Measurements from ENCODE around the gene TFF3.

TFF3 gene

DNA sequence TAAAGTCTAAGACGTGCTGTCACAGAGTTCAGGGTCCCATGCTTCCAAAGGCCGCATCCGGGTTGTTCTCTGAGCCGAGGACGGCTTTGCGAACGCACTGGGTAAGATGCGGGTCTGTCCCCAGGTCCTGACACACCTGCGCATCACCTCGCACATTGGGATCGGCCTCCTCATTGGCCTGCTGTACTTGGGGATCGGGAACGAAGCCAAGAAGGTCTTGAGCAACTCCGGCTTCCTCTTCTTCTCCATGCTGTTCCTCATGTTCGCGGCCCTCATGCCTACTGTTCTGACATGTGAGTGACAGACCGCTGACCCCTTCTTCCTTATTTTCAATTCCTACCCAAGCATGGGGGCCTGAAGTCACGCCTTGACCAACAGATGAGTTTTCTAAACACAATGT lies 25.3 kb downstream of the TFF3 start:
- DNase-seq (ENCODE audit: low spot score) = no peak

DNA sequence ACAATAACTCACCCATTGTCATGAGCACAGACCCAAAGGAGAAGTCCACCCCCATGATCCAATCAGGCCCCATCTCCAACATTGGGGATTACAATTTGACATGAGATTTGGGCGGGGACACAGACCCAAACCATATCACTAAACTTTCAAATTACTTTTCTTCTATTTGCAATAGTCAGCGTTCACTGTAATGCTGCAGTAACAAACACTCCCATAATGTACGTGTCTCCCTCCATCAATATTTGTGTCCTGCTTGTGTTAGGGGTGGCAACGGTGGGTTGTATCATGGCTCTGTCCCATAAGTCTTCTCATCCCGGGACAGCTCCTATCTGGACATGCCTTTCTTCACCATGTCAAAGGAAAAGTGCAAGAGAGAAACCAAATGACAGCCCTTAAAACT lies 26.2 kb downstream of the TFF3 start:
- no peak for DNase-seq (ENCODE audit: low spot score)

DNA sequence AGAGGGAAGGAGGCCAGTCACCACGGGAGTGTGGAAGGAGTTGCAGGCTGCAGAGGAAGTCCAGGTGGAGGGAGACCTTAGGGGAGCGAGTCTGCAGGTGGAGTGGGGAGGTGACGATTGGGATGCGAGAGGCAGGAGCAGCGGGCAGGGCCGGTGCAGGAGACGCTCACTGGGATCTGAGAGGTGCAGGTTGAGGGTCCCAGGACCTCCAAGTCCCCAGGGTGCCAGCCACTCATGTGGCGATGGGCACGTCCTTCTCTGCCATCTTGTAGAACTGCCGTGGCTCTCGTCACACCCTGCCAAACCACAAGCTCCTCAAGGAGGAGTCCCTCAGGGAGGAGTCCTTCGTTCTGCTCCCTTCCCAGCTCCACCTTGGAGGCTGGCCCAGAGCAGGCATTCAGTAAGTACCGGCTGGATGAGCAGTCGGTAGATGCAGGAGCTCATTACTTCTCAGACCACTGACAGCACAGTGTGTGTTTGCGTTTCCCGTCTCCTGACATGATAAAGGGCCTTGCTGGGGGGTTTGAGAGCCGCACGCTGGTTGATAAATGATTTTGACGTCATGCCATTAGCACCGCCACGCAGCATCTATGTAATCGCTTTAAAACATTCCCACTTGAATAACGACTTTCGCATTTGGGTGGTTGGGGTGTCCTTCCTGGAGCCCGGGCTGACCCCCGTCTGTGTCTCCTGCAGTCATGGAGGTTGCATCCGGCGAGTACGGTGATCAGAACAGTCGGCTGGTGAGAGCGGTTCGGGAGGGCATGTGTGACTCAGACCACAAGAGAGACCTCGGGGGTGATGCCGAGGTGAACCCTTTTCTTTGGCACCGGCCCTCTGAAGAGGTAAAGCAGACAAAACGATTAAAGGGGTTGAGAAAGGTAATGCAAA lies 27.8 kb downstream of the TFF3 start:
- DNase-seq (ENCODE audit: low spot score) = no peak

DNA sequence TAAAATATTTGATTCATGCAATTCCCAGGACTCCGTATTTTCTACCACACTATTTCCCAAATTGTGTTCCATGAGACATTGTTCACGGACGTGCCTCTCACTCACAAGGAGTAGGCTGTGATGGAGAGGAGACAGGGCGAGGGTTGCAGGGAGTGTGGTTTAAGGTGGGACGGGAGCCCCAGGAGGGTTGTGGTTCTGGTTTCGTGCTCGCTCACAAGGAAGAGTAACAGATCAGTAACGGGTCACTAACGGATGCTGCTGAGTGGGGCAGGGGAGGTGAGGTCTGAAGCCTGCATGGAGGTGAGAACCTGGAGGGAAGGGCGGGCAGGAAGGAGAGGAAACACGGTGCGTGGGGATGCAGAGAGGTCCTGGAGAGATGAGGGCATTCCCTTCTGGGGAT lies 28.8 kb downstream of the TFF3 start:
- no peak for DNase-seq (ENCODE audit: low spot score)

DNA sequence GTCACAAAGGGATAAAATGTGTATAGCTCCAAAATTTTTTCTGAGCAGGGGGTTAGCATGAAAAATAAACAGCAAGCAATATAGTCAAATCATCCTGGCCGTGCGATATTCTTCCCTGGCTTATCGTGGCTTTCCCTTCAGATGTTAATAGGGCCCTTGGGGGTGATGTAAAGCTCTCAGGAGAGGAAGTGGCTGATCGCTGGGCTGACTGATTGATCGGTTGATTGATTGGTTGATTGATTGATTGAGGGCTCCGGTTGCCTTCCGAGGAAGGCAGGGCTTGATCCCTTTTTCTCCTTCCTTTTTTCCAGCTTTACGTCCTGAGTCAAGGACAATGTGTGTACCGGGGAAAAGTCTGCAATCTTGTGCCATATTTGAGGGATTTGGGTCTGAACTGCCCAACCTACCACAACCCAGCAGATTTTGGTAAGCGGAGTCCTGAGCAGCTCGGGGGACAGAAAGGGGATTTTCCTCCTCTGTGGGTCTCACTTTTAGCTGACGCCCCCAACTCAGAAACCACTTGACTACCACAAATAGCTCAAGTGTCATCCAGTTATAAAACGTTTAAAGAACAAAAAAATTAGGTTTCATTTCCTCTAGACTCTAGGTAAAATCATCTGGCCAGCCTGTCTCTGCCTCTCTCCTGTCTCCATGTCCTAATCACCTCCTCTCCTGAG lies 29.5 kb downstream of the TFF3 start:
- DNase-seq (ENCODE audit: low spot score) = no peak

DNA sequence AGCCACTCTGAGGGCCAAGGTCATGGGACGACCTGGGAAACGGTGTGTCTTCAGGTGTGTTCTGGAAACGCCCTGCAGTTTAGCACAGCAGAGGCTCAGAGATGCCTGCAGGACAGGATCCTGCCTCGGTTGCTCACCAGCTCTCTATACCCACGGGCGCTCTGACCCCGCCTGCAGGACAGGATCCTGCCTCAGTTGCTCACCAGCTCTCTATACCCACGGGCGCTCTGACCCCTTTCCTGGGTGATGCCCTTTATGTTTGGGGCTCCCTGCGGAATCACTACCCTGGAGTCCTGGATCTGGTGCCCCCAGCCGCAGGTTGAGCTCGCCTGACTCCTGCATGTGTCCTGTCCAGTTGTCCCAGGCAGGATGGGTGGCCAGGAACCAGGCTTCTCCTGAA lies 32.5 kb downstream of the TFF3 start:
- no peak for DNase-seq (ENCODE audit: low spot score)

DNA sequence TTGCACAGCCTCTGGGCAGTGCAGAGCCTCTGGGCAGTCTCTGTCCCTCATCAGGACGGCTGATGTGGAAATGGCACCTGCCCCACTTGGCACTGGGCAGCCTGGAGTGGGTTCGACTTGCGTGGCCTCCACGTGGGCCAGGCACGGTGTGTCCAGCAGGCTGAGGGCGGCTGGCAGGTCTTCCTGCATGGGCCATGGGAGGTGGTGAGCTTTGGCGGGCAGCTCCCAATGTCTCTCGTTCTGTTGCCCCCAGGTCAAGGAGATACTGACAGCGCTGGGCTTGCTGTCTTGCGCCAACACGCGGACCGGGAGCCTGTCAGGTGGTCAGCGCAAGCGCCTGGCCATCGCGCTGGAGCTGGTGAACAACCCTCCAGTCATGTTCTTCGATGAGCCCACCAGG lies 33.2 kb downstream of the TFF3 start:
- DNase-seq (ENCODE audit: low spot score) = no peak

DNA sequence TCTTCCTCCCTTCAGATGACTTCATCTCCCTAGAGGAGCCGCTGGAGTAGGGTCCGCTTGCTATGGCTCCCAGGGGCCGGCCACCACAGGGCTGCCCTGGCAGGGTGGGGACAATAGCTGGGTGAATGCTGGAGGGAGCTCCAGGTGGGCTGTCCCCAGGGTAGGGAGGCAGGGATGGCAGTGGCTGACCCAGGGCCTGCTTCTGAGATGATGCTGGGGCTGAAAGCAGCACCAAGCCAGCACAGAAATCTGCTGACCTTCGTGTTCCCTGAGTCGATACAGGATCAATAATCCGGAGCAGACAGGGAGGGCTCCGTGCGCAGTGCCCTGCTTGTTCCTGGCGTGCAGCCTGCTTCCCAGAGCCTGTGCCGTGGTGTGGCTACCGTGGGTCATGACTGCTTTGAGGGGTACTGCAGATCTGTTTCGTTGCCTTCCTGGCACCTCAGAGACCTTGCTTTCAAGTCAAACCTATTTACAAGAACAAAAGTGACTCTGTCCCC lies 34.0 kb downstream of the TFF3 start:
- DNase-seq (ENCODE audit: low spot score) = no peak

DNA sequence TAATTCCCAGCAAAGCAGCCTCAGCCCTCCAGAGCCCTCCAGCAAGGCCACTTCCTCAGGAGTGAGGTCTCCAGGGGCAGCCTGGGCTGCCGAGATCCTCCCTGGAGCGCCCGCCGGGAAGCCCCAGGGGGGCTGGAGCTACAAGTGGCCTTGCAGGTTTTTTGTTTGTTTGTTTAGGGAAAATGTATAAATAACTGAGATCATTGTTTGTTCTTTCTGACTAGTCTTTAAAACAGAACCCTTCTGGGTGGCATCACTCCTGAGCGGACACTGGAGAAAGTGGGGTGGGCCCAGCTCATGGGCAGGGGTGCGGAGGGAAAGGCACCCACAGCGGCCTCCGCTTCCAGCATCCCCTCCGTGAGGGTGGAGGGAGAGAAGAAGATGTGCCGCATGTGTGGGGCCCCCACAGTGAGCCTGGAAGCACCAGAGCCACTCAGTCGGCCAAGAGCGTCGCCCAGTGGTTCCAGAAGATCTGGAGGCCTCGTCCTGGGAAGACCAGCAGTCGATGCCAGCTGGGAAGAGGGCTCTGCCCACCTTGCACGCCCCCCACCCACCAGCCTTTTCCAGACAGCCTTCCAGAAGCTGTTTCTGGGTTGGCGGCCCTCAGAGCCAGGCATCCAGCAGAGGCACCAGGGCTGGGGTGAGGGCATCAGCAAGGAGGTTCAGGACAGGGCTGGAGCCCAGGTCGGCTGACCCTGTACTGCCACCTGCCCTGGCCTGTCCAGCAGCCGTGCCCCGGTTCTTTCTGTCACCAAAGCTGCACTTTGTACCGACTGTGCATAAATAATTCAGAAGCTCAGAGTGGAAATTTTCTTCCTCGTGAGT lies 34.6 kb downstream of the TFF3 start:
- DNase-seq (ENCODE audit: low spot score) = no peak

DNA sequence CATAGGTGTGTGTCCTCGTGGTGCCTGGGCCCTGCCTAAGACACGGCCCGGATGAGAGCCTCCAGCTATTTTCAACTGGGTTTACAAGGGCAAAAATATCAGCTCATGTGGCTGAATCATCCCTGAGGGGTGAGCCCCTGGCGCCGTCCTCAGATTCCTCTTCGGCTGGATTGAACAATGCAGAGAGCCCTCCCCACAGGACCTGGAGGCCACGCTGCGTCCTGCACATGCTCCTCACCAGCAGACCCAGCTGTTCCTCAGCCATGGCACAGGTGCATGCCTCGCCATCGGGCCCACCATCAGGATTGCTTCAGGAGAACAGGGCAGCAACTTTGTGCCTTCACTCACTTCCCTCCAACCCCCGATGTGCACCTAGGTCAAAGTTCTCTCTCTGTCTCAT lies 35.3 kb downstream of the TFF3 start:
- DNase-seq (ENCODE audit: low spot score) = no peak

DNA sequence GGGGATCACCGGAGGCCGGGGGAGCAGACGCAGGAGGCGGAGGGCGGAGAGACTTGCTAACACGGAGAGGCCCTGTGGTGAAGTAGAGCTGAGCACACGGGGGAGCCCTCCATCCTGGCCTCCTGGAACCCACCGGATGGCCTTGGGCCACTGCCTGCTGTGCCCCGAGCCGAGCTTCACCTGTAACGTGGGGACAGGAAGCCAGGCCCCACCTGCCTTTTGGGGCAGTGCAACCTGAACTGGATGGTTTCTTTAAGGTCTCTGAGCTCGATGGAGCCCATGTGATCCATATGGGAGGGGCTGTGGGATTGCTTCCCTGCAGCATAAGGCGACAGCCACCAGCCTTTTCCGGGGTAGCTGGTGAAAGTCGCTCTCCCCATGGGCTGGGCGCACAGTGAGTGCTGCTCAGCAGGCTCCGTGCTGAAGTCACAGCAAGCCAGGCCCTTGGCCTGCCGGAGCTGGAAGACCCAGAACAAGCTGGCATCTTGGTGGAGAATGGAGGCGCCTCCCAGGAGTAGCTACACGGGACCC lies 35.8 kb downstream of the TFF3 start:
- no peak for DNase-seq (ENCODE audit: low spot score)

DNA sequence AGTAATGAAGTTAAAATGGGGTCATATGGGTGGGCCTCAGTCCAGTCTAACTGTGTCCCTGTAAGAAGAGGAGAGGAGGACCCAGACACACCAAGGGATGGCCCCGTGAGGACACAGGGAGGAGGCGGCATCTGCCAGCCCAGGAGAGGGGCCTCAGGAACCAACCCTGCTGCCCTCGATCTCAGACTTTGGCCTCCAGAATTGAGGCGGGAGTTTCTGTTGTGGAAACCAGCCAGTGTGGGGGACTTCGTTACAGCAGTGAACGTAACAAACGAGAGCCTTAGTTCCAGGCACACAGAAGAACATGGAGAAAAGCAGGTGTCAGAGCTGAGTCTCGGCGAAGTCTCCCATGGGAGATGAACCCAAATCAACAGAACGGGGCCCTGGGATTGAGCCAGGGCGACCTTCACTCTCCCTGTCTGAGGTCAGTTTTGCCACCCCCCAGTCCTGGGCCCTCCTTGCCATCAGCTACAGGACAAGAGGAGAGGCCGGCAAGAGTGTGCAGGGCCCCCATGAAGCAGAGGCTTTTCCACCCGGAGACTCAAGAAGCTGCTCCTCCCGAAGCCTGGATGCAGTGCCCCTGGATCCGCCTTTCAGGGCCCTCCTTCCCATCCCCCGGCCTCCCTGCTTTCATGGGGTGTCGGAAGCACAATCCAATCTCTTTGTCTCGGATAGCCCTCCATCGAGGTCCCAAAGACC lies 36.6 kb downstream of the TFF3 start:
- no peak for DNase-seq (ENCODE audit: low spot score)

DNA sequence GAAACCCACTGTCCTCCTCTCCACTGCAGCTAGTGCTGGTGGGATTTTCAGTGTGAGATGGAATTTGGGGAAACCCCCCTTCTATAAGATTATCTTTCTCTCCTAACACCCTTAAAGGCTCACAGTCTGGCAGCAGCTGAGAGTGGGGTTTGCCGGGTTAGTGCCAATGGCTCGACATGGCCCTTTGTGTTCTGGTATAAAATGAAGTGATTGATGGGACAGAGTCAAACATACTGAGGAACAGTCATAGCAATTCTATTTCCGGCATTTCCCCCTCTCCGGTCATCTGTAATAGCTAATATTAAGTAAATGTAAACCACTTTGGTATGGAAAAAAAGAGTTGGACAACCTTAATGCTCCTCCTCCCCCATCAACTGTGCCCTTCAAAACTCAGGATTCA lies 37.6 kb downstream of the TFF3 start:
- DNase-seq (ENCODE audit: low spot score) = no peak

DNA sequence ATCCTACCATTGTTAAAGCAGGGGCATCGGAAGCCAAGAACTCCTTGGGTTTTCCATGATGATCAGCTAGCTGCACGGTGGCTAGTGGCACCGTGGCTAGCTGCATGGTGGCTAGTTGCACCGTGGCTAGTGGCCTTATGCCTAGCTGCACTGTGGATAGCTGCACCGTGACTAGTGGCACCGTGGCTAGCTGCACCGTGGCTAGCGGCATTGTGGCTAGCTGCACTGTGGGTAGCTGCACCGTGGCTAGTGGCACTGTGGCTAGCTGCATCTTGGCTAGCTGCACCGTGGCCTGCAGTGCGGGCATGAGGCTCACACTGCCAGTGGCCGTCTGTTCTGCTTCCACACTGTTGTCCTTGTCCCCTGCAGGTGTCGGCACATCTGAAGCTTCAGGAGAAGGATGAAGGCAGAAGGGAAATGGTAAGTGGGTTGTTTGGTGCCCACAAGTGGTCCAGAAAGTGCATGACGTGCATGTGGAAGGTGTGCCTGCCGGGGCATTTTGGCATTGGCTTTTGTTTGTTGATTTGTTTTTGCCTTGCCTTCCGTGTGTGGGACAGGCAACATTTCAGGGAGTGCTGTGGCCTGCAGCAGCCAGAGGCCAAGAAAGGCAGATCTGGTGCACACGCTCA lies 38.6 kb downstream of the TFF3 start:
- DNase-seq (ENCODE audit: low spot score) = no peak

DNA sequence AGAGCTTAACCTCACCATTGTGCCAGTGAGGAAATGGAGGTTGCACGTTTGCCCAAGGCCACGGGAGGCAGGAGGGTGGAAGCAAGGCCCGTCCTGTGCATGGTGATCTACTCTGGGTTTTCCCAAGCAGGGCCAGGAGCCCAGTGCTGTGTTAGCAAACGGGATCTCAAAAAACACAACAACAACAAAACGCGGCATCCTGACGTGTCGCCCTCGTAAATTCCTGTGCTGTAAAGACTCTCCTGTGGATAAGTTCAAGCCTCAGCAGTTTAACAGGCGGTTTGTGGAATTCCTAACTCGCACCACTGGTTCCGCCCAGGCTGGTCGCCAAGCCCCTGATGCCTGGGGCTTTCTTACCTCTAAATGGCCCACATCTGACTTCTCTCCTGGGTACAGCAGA lies 39.1 kb downstream of the TFF3 start:
- no peak for DNase-seq (ENCODE audit: low spot score)

DNA sequence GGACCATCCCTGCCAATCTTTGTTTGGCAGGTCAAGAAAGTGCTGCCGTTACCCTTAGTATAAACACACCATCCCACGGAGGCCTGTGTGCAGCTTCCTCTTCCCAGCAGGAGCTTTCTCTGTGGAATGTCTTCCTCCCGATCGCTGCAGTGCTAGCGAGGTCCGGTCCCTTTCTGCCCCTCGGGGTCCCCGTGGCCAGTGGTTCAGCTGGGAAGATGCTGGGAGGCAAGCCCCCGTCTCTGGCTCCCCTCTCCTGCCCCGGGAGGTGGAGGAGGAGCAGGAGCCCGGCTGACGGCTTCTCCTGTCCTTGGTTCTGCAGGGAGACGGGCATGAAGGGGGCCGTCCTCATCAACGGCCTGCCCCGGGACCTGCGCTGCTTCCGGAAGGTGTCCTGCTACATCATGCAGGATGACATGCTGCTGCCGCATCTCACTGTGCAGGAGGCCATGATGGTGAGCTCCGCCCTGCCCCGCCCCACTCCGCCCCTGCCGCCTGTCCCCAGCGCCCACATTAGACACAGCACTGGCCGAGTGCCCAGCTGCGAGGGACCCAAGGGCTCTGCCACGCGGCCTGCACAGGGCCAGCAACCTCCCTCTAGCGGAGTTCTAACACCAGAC lies 42.1 kb downstream of the TFF3 start:
- no peak for DNase-seq (ENCODE audit: low spot score)

DNA sequence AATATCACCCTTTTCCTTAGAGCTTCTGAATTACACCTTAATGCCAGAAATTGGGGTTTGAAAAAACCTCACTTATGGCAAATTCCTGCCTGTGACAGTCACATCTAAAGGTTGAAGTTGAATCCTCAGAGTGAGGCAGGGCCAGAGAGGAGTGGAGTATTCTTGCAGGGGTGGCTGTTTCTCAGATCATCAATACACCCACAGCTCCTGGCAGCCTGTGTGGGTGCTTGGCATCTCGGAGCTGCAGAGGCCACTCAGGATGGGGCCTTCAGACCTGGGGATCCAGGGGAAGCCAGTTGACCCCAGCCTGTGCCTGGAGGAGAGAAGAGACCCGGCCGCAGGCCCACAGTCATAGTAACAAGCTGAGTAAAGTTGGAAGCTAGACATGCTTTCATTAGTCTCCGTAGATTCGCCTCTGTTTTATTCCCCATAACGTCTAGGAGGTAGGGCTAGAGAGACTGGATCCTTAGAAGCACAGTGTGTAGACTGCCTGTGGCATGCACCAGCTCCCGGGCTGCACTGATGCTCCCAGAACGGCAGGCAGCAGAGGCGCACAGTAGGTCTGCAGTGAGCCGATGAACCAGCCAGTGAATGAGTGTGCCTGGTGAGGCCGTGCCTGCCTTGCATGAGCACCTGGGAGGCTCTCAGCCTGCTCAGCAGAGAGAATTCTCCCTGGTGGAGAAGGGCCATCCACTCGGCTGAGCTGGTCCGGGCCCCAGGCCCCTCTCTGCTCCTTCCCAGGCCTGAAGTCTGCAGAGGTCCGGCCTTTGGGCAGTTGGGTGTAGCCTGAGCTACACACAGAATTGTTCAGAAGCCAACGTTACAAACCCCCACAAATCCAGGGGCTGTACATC lies 42.9 kb downstream of the TFF3 start:
- DNase-seq (ENCODE audit: low spot score) = no peak

DNA sequence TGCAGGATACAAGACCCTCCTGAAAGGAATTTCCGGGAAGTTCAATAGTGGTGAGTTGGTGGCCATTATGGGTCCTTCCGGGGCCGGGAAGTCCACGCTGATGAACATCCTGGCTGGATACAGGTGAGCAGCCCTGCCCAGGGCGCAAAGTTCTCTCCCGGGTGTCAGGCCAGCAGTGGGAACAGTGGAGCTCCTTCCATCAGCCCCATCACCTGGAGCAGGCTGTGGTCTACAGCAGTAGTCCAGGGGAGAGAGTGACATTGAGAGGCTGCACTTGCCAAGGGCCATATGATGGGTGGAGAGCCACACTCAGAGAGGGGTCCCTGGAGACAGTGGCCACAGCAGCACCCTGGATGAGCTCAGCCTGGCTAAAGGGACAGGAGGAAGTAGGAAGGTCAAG lies 44.1 kb downstream of the TFF3 start:
- no peak for DNase-seq (ENCODE audit: low spot score)

DNA sequence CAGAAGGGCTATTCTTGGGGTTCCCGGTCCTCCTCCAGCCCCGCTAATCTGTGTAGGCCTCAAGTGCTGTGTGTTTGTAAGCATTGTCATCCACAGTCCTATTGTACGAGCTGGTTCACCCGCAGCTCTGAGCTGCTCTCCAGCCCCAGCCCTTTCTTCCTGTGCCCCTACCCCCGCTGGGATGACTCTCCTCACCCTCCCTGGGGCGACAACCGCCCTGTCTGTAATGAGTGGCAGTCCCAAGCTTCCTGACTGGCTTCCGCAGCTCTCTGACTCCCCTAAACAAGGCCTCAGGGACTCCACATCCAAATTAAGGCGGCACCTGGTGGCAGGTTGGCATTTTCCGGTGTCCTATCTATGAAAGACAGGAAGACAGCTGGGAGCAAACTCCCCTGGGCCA lies 45.8 kb downstream of the TFF3 start:
- DNase-seq (ENCODE audit: low spot score) = no peak

Data from AG08395 (cell line).